HG02884 (cell line): Measurements from ENCODE around the gene TBL1Y.
"Not testable (repeated sequence)": the region's sequence is repeated elsewhere in the genome, so short reads cannot be mapped to it uniquely, and the experiment has no call there.

Experiments
- ATAC-seq: cut with Tn5 transposase; IDR thresholded peaks from one replicate; pipeline ENCODE4 v1.9.1; 2021; ENCODE audit warnings: mild to moderate bottlenecking, moderate library complexity; ENCODE audit not compliant: unreplicated experiment

TBL1Y gene

DNA sequence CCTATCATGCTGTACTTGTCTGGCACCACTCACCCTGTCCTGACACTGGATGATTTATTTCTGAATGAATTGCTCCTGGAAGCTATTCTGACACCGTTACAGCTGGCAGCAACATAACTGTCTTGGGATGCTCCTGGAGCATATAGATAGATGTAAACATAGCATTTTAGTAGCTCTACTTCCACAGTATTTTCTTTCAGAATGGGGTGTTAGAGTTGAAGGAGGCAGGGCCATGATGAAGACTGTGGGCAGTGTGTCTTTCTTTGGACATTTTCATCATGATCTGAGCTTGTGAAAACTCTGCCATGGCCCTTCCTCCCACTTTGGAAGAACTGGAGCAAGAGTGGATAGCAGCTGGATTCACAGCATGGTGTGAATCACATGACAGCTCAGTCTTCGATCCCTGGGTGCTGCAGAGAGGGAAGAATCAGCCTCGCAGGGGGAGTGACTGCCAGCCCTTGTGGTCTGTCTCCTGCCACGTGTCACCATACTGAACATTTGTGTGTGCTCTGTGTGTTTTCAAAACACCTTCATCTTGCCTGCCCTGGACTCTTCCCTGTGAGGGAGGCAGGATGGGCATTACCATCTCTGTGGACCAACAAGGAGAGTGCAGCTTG is 61.9 kb downstream of the TBL1Y start:
- ATAC-seq = no peak

DNA sequence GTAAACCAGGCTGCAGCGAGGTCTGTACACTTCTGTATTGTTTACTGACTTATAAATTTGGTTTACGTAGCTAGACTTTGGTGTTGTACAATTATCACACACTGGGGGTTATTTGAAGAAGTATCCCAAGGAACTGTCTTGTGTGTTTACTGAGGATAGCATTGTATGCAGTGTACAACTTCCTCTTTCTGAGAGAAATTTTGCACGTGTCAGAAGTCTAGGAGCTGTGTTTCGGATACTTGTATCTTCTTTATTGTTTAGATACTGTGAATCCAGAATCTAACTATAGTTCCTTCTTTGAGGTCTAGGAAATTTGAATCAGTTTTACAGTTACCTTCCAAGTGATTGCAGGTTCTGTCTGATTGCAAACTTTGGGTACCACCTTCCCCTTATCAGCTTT is 64.5 kb downstream of the TBL1Y start:
- ATAC-seq = no peak

DNA sequence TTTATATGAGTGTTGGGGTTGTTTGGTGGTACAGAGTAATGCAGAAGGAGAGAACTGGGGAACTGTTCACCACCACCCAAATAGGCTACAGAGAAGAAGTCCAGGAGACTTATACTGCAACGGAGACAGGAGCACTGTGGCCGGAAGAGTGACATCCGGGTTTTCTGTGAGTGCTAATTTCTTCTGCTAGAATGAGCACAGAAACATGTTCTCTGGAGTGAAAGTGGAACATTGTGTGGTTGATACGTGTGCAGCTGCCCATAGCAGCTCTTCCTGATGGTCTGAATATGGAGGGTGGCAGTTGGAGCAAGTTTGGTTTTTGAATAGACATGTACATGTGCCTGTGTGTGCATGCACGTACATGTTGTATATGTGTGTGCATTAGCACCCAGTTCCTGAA is 67.3 kb downstream of the TBL1Y start:
- no peak for ATAC-seq

DNA sequence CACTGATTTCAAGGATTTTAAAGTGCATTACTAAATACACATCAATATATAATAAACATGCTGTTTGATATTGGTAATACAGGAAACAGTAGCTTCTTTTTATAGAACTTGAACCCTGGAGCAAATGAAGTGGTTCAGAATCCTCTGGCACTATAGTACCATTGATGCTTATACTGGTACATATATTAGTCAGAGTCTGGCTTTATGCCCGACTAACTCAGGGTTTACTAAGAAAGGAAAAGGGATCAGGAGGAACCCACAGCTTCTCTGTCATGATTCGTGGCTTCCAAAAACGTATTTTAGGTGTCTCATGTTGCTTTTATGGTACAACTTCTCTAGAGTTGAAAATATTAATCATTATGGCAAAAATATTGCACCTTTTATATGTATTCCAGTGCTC is 72.7 kb downstream of the TBL1Y start:
- ATAC-seq = no peak

DNA sequence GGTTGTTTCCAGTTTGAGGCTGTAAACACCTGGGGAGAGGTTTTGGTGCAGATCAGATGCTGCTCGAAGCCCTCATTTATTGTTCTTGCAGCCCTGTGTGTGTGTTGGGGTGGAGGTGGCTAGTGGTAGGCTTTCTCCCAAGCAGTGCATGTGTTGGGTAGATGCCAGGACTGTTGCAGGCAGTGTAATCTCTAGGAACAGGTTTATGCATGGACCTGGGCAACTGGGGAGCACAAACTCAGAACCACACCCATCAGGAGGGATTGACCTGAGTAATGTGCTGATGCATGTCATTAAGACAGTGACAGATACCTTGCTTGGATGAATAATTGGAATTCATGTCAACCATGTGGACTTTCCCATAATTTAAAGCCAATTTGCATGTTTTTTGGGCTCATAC is 77.3 kb downstream of the TBL1Y start:
- no peak for ATAC-seq

- ATAC-seq = no peak
These were observed 79.6 kb downstream of the TBL1Y start for GRCh38 chrY:6989886-6990620.

DNA sequence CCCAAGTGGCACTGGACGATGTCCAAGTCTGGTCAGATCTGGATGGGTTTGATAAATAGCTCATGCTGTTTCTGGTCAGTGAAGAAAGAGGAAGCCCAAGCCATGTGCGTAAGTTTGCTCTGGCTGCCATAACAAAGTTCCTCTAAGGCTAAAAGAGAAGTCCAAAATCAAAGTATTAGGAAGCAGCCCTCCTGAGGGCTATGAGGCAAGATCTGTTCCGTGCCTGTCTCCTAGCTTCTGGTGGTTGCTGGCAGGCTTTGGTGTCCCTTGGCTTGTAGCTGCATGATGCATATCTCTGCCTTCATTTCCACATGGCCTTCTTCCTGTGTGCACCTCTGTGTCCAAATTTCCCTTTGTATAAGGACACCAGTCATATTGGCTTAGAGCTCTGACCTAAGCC is 81.5 kb downstream of the TBL1Y start:
- ATAC-seq = no peak

- no peak for ATAC-seq
These were observed 85.5 kb downstream of the TBL1Y start for GRCh38 chrY:6995987-6996386.

DNA sequence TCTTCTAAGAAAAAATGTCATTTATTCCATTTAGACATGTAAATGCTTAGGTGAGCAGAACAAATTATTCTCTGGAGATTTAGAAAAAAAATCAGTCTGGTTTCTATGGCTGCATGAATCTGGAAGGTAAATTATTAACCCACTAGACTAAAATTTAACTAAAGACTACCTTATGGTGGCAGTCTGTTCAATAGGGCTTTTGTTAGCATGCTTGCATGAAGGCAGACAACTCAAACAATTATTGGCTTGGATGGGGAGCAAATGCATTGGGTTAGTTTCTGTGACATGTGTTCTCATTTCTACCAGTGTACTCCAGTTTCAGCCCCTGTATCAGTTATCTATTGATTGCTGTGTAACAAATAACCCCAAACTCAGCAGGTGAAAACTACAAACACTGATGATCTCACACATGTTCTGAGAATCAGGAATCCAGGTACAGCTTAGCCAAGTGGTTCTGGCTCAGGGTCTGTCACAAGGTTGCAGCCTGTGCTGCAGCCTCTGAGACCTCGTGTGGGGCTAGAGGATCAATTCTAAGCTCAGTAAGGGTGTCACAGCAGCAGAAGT is 87.1 kb downstream of the TBL1Y start:
- ATAC-seq = no peak

DNA sequence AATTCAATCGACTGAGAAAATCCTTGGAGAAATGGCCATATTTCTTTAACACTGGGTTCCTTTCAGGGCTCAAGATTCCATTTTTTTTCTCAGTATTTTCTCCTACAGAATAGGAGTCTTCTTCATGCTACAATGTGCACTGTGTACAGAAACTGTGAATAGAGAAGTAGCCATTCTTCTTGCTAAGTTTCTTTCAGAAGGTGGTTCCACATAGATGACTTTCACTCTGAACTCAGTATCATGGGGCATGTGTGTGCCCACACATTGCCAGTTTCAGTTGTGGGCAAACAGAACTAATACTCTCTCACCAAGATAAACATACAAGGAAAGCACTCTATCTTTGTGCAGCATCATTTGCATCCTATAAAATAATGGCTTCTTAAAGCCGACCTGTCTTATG is 89.4 kb downstream of the TBL1Y start:
- peak; percentile 82 for ATAC-seq

- ATAC-seq = no peak
These were observed 92.1 kb downstream of the TBL1Y start for GRCh38 chrY:7002581-7002980.

GRCh38 chrY:7007911-7008310 is 97.4 kb downstream of the TBL1Y start:
- ATAC-seq = no peak

DNA sequence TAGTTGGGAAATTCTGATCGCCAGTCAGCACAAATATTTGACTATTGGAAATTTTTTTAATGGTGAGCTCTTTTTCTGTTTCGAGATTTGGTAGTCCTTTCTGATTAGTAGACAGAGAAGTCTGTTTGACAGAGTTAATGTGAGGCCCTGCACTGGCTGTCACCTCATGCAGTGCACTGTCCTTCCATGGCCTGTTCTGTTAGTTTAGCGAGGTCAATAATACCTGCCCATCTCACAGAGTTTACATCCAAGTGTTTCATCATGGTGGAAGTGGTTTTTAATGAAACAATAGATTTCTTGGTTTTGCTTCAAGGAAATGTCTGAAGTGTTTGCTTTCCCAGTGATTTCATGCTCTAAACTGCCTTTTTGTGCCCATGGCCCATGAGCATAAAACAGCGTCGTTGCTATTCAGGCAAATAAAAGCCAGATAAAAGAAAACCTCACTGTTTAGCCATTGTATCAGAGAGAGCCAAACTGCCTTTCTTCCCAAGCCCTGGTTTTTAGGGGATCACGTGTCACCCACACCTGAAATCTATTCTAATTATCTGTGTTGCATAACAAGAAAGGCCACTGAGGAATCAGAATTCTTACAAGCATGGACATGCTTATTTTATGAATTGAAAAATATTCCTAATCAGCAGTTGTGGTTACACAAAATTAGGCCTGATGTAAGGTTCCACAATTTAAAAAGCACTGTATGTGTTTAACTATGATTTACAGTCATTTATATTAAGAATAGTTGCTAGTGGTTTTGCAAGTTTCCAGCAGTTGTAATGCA is 98.3 kb downstream of the TBL1Y start:
- ATAC-seq = no peak

- no peak for ATAC-seq
These were observed 102.6 kb downstream of the TBL1Y start for GRCh38 chrY:7013051-7013450.

DNA sequence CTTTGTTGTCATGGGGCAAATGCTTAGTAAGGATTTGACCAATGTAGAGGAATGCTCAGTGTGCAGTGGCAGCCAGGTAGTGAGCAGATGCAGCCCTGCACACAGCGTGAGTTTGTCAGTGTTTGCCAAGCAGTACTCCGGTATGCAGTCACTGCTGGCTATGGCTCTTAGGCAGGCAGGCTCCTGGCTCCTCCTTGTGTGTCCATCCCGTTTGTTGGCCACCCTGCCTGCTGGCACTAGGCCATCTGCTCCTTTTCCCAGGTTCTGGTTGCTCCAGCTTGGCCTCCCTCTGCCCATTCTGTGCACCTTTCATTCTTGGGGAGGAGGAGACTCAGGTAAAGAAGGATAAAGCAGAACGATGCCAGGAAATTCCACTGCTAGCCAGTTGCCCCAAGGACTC is 106.0 kb downstream of the TBL1Y start:
- ATAC-seq = no peak

DNA sequence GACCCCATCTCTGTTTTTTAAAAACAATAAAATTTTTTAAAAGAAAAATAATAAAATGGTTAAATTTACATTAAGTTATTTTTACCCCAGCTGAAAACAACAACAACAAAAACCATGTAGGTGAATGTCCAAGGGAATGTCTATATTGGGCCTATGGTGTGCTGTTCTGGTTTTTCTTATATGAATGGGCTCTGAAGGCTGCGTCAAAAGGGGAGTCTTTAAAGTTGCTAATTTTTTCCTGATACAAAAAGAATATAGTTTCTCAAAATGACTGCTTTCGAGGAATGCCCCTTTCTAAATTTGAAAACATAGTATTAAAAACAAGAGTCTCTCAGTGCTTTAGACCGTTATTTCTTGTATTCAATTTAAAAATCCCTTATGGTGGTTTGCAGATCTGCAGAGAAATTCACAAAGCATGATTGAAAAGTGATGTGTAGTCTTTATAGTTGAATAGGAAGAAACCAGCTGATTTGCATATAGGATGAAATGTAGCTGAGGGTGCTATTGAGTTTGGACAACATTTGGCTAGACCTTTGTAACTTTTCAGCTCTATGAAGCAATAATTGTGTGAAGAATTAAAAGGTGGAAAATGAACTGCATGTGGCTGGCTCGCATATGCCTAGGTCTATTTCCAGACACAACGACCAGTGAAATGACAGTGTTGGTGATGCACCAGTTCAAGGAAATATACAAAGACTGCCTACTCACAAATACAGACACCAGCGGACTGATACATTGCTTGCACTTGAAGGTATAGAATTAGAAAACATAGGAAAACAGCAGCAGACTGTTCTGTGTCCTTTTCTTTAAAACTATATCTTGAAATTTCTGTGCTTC is 107.0 kb downstream of the TBL1Y start:
- peak; percentile 71 for ATAC-seq

DNA sequence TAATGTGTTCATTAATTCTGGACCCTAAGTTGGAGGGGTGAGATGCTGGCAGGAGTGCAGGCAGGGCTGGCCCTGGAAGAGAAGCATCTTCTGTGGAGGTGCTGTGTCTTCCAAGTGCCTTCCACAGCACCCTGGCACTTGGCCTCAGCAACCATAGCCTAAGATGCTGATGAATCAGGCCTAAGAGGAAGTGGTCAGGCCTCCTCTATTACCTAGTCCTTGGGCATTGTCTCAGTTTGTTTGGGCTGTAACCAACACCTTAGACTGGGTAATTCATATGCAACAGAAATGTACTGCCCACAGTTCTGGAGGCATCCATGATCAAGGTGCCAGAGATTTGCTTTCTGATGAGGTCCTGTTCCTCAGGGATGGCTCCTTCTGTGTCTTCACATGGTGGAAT is 128.5 kb downstream of the TBL1Y start:
- no peak for ATAC-seq

DNA sequence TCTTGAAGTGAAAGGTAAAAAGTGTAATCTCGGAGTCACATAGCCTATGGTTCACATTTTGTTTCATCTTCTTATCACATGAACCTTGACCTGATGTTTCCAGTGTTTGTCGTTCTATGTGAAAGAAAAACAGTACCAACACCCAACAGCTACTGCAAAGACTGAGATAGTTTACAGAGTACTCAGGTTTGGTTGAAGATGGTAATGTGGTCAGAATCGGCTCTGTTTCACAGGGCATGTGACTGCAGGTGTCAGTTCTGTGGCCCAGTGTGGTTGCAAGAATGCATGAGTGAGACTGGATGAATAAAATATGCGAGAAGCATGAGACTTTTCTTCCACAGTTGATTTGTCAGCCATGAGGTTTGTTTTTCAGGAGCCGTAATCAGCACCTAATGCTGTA is 130.2 kb downstream of the TBL1Y start:
- no peak for ATAC-seq

GRCh38 chrY:7041983-7042382 is 131.5 kb downstream of the TBL1Y start:
- ATAC-seq = no peak

DNA sequence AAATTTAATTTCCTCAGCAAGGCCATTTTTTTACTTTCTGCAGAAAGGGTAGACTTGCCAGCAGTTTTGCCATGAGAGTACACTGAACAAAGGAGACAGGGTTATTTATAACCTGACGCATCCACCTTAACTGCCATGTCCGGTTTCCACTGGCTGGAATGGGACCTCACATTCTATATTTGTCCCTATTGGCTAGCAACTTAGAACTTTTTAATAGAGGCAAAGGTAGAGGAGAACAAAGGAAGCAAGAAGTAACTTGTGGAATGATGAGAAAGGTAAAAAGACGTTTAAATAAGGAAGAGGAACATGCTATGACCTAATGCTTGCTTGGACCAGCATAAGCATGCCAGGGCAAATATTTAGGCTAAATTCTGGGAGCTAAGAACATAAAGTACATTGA is 142.0 kb downstream of the TBL1Y start:
- not testable (repeated sequence) for ATAC-seq

- no peak for ATAC-seq
These were observed 146.4 kb downstream of the TBL1Y start for GRCh38 chrY:7056886-7057285.
